Measurements from ENCODE around the gene CD47. TPM values are rescaled to one million over a fixed set of nuclear protein-coding genes. Genes with fewer than 3 reads are reported as not detected.

Gene CD47
- polyA plus RNA-seq, 1 experiment, result 13.4 TPM

DNA sequence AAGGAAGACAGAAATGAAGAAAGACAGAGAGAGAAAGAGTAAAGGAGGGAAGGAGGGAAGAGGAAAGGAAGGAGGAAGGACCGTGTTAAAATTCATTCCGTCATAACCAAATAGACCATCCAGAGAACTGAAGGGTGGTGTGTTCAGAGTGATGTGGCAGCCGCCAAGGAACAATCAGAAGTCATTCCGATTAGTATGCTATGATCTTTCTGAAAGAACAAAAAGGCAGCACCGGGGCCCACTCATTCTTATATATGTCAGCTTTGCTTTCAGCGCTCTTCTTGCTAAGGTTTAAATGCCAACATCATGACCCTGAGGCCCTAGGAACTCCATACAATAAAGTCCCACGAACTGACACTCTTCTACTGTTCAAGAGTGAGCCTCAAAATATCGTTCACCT lies 78.5 kb downstream of the CD47 start:
- ChIA-PET CTCF (no interaction called here), POLR2A (no interaction called here)
- peaks cover 1% of the 10 kb centered on the region; the same call in 1 of the 2 replicates for H3K27me3 ChIP-seq (ENCODE audit: control insufficient read depth, insufficient read depth, low read length)
- TF ChIP-seq CTCF (IDR thresholded peaks at IDR 0.05; ENCODE audit: insufficient read depth, low read depth, low read length), result no peak
- no peak overlapping the region for H3K4me3 ChIP-seq (ENCODE audit: low read depth, low read length)
- no peak for DNase-seq (ENCODE audit: low read depth)
- no peaks in the 10 kb centered on the region for H3K36me3 ChIP-seq (ENCODE audit: control insufficient read depth, insufficient read depth, low read length)

DNA sequence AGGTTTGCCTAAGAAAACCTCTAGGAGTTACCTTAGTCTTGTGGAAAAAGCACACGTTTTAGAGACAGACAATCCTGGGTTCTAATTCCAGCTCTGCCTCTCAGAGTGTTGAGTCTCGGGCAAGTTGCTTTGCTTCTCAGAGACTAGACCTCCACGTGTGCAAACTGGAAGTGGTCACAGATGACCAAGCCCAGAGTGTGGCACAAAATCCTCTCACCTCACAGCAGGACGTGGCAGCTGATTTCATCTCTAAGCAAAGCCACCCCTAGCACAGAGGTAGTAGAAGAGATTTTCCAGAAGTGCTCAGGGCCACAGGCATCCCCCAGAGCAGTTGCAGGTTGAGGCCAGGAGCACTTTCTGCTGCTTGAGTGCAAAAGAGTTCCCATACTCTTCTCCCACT lies 79.2 kb downstream of the CD47 start:
- DNase-seq (ENCODE audit: low read depth), result no peak
- no peak for TF ChIP-seq CTCF (IDR thresholded peaks at IDR 0.05; ENCODE audit: insufficient read depth, low read depth, low read length)
- ChIA-PET CTCF (no interaction called here), POLR2A (no interaction called here)
- no peaks in the 10 kb centered on the region for H3K36me3 ChIP-seq (ENCODE audit: control insufficient read depth, insufficient read depth, low read length)
- no peak overlapping the region for H3K4me3 ChIP-seq (ENCODE audit: low read depth, low read length)
- peaks cover 1% of the 10 kb centered on the region; the same call in 1 of the 2 replicates for H3K27me3 ChIP-seq (ENCODE audit: control insufficient read depth, insufficient read depth, low read length)

- CTCF ChIA-PET, result interaction anchor here (1.6 kb wide), 1 partner anchor 15 kb away, joined by 4 read pairs; no protein-coding TSS in a partner anchor
- no peak overlapping the region for H3K4me3 ChIP-seq (ENCODE audit: low read depth, low read length)
- no peak for TF ChIP-seq CTCF (IDR thresholded peaks at IDR 0.05; ENCODE audit: insufficient read depth, low read depth, low read length)
- POLR2A ChIA-PET, result no interaction called here
- DNase-seq (ENCODE audit: low read depth), result no peak
- H3K36me3 ChIP-seq (ENCODE audit: control insufficient read depth, insufficient read depth, low read length), result no peaks in the 10 kb centered on the region
- peaks cover 3% of the 10 kb centered on the region; the same call in 1 of the 2 replicates for H3K27me3 ChIP-seq (ENCODE audit: control insufficient read depth, insufficient read depth, low read length)
Measured at GRCh38 chr3:108008931-108009639, 81.7 kb downstream of the CD47 start.

- Histone ChIP-seq H3K36me3 (ENCODE audit: control insufficient read depth, insufficient read depth, low read length) (no peaks in the 10 kb centered on the region), H3K4me3 (ENCODE audit: low read depth, low read length) (no peak overlapping the region), H3K27me3 (ENCODE audit: control insufficient read depth, insufficient read depth, low read length) (peaks cover 3% of the 10 kb centered on the region; the same call in 1 of the 2 replicates)
- no peak for DNase-seq (ENCODE audit: low read depth)
- POLR2A ChIA-PET, result no interaction called here
- no peak for TF ChIP-seq CTCF (IDR thresholded peaks at IDR 0.05; ENCODE audit: insufficient read depth, low read depth, low read length)
- CTCF ChIA-PET, result no interaction called here
Measured at GRCh38 chr3:108008106-108008505, 82.7 kb downstream of the CD47 start.

- ChIA-PET POLR2A (no interaction called here), CTCF (no interaction called here)
- no peaks in the 10 kb centered on the region for H3K36me3 ChIP-seq (ENCODE audit: control insufficient read depth, insufficient read depth, low read length)
- peaks cover 3% of the 10 kb centered on the region for H3K27me3 ChIP-seq (ENCODE audit: control insufficient read depth, insufficient read depth, low read length)
- no peak overlapping the region for H3K4me3 ChIP-seq (ENCODE audit: low read depth, low read length)
- no peak for TF ChIP-seq CTCF (IDR thresholded peaks at IDR 0.05; ENCODE audit: insufficient read depth, low read depth, low read length)
- no peak for DNase-seq (ENCODE audit: low read depth)
Measured at GRCh38 chr3:108006881-108007331, 83.9 kb downstream of the CD47 start.

All from BJ (cell line).